HL-60 (cell line): ENCODE data around the gene RHAG.
"Not testable (repeated sequence)": the region's sequence is repeated elsewhere in the genome, so short reads cannot be mapped to it uniquely, and the experiment has no call there.

Experiments
- DNase-seq, 2 experiments: peaks; one replicate each; pipeline ENCODE4 v3.0.0-alpha.2; 2010 to 2020; ENCODE audit warnings: low read depth in 1 of 2, low spot score in 1 of 2
- H3K27ac ChIP-seq: fragments of 250-450 bp; sonication (Bioruptor Pico); replicated peaks from 2 replicates; pipeline ENCODE4 v1.5.1; 2020; ENCODE audit warnings: mild to moderate bottlenecking, moderate library complexity
- H3K27me3 ChIP-seq: fragments of 250-450 bp; sonication (Bioruptor Pico); 2 replicates; pipeline ENCODE4 v1.5.1; 2021; ENCODE audit warnings: mild to moderate bottlenecking, moderate library complexity; ENCODE audit not compliant: insufficient read depth, poor library complexity, severe bottlenecking
- H3K4me3 ChIP-seq: replicated peaks from 2 replicates; pipeline ENCODE4 v1.5.1; 2011; ENCODE audit warnings: mild to moderate bottlenecking, control low read depth, low read length; ENCODE audit not compliant: insufficient read depth
- CTCF ChIP-seq: IDR thresholded peaks from one replicate; pipeline ENCODE4 v1.5.1; 2011; ENCODE audit warnings: low read length, control low read depth, inconsistent platforms; ENCODE audit not compliant: insufficient read depth
- GABPA ChIP-seq: IDR thresholded peaks from 2 replicates; pipeline ENCODE4 v1.6.1; 2012; ENCODE audit warnings: low read depth
- POLR2AphosphoS5 ChIP-seq: IDR thresholded peaks from 2 replicates; pipeline ENCODE4 v1.6.1; 2012; ENCODE audit warnings: low read depth
- REST ChIP-seq: IDR thresholded peaks from 2 replicates; pipeline ENCODE4 v1.6.1; 2012; ENCODE audit warnings: low read depth; ENCODE audit not compliant: insufficient replicate concordance
- SPI1 ChIP-seq: IDR thresholded peaks from 2 replicates; pipeline ENCODE4 v1.6.1; 2012; ENCODE audit warnings: low read depth, mild to moderate bottlenecking, borderline replicate concordance

RHAG gene

GRCh38 chr6:49664054-49664453 lies 27.4 kb upstream of the RHAG start:
- H3K27me3 ChIP-seq, H3K27ac ChIP-seq, H3K4me3 ChIP-seq, DNase-seq: not testable (repeated sequence)

- H3K27ac ChIP-seq: no peak overlapping the region
- TF ChIP-seq REST: no peak
- TF ChIP-seq POLR2AphosphoS5: no peak
- no peak for TF ChIP-seq CTCF
- TF ChIP-seq GABPA: no peak
- TF ChIP-seq SPI1: no peak
- no peaks in the 10 kb centered on the region for H3K27me3 ChIP-seq
- no peak overlapping the region for H3K4me3 ChIP-seq
- no peak for DNase-seq
Observed at GRCh38 chr6:49662892-49663261, 26.2 kb upstream of the RHAG start.

GRCh38 chr6:49662231-49662891 lies 25.7 kb upstream of the RHAG start:
- no peak overlapping the region for H3K4me3 ChIP-seq
- no peaks in the 10 kb centered on the region for H3K27me3 ChIP-seq
- no peak overlapping the region for H3K27ac ChIP-seq
- DNase-seq: no peak
- no peak for TF ChIP-seq REST
- no peak for TF ChIP-seq GABPA
- no peak for TF ChIP-seq CTCF
- TF ChIP-seq SPI1: no peak
- no peak for TF ChIP-seq POLR2AphosphoS5

- H3K27ac ChIP-seq: no peak overlapping the region
- no peaks in the 10 kb centered on the region for H3K27me3 ChIP-seq
- H3K4me3 ChIP-seq: no peak overlapping the region
- no peak for TF ChIP-seq REST
- TF ChIP-seq GABPA: no peak
- TF ChIP-seq SPI1: no peak
- no peak for TF ChIP-seq CTCF
- no peak for TF ChIP-seq POLR2AphosphoS5
- no peak for DNase-seq
Observed at GRCh38 chr6:49653942-49654341, 17.3 kb upstream of the RHAG start.
